HG02623 (cell line): ENCODE results near the gene PDE1A.

Experiments
- ATAC-seq: cut with Tn5 transposase; IDR thresholded peaks from one replicate; pipeline ENCODE4 v1.9.1; 2021; ENCODE audit warnings: moderate library complexity; ENCODE audit not compliant: unreplicated experiment

Gene PDE1A

DNA sequence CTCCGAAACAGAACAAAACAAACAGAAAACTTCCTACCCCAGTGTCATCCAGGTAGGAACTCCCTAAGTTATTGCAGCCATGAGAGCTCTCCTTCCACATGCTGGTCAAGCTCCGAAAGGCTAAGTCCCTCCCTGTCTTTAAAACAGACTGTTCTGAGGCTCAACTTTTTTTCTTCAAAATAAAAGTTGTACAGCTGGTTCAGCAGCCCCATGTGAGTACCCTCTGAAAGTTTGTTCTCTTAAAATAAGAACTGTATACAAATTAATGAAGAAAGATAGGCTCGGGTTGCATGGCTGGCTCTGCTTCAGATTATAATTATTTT, at the start of gene PDE1A:
TSS of gene PDE1A (minus strand) at position 119 of the 323 bp plus-strand sequence.
- no peak for ATAC-seq

- ATAC-seq, result no peak
Measured at GRCh38 chr2:182473635-182474034, 46.8 kb upstream of the PDE1A start.

- ATAC-seq, result no peak
Measured at GRCh38 chr2:182463760-182464159, 36.9 kb upstream of the PDE1A start.

GRCh38 chr2:182456784-182457183, 29.9 kb upstream of the PDE1A start:
- no peak for ATAC-seq

- ATAC-seq, result no peak
Measured at GRCh38 chr2:182452456-182452990, 25.7 kb upstream of the PDE1A start.

GRCh38 chr2:182448371-182448770, 21.5 kb upstream of the PDE1A start:
- ATAC-seq, result no peak

DNA sequence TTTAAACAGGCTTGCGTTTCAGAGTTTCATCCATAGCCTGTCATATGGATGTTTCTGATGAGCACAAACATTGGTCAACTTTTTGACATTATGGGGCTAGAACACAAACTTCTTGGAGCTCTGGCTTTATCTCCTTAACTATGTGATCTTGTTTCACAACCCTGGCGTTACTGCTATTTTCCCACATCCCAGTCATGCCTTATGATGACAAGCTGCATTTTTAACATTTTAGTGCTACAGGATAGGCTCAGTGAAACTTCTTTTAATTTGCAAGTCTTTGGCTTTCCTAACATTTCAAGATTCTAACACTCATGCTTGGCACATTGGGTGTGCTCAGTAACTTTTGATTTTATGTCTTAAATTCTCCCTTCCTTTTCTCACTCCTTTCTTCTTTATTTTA, 21.0 kb upstream of the PDE1A start:
- no peak for ATAC-seq

DNA sequence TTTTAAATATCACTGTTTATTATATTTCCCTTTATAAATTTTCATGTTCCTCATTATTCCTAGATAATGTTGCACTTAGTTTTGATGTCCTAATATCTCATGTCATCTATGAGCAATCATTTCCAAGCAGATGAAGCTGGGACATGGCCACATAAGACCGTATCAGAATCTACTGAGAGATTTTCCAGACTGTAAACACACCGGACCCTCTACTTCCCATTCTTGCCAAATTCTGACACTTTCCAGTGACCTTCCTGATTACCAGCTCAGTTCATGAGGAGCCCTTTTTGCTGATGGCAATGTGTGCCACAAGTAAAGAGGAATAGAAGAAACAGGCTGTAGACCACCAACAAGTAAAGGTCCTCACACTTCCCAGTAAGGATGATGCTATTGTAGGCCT, 20.3 kb upstream of the PDE1A start:
- ATAC-seq, result no peak

DNA sequence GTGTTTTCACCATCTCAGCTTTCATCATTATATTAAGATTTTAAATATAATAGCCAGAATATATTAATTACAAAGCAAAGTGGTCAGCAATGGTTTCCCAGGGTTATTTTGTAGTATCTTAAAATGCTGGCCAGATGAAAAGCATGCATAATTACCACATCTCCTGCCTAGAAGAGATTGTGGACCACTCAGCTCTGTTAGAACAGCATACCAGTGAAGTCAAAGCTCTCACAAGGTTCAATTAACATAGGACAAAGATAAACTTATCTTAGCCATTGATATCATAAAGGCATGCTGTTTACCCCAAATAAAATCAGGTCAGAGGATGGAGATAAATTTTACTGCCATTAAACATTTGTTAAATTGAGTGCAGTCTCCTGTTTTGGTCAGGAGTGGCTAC, 19.3 kb upstream of the PDE1A start:
- no peak for ATAC-seq

DNA sequence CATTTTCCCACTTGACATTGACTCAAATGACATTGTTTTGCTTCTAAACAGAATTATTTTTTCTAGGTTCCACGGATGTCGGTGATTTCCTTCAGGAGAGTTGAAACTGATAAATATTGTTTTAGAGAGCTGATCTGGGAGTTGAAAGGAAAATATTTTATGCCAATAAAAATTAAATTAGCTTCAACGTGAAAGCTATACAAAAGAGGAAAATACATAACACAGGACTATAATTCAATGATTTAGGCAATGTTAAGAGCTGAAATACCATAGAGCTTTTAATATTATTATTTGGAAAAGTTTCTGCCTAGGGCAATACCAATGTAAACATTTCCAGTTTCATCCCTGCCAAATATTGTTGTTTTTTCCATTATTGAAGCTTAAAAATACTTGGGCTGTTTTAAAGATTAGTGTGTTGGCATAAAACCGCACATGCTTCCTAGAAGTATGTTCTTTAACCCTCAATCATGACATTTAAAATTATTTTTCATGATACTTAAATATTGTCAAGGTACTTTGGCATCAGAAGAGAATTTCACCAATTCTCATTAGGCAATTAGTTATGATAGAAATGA, 18.6 kb upstream of the PDE1A start:
- ATAC-seq, result no peak

- no peak for ATAC-seq
Measured at GRCh38 chr2:182444806-182445205, 18.0 kb upstream of the PDE1A start.

- no peak for ATAC-seq
Measured at GRCh38 chr2:182444170-182444569, 17.3 kb upstream of the PDE1A start.

DNA sequence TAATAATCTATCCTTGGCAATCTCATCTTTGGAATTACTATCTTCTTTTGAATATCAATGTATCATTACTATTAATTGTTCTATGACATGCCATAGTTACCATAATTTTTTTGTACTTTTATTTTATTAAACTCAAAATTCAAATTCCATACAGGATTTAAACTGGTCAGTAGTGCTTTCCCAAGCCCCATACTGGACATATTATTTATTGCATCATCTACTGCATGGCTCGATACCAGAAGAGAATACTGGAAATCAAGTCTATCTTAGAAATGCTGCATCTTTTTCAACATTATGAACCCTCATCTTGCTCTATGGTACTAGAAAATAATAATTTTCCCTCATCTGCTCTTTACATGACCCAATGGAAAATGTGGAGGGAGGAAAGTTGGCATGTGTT, 9.4 kb upstream of the PDE1A start:
- no peak for ATAC-seq

- ATAC-seq, result no peak
Measured at GRCh38 chr2:182435754-182436153, 8.9 kb upstream of the PDE1A start.

- no peak for ATAC-seq
Measured at GRCh38 chr2:182432051-182432450, 5.2 kb upstream of the PDE1A start.

GRCh38 chr2:182428476-182428875, 1.6 kb upstream of the PDE1A start:
- no peak for ATAC-seq

DNA sequence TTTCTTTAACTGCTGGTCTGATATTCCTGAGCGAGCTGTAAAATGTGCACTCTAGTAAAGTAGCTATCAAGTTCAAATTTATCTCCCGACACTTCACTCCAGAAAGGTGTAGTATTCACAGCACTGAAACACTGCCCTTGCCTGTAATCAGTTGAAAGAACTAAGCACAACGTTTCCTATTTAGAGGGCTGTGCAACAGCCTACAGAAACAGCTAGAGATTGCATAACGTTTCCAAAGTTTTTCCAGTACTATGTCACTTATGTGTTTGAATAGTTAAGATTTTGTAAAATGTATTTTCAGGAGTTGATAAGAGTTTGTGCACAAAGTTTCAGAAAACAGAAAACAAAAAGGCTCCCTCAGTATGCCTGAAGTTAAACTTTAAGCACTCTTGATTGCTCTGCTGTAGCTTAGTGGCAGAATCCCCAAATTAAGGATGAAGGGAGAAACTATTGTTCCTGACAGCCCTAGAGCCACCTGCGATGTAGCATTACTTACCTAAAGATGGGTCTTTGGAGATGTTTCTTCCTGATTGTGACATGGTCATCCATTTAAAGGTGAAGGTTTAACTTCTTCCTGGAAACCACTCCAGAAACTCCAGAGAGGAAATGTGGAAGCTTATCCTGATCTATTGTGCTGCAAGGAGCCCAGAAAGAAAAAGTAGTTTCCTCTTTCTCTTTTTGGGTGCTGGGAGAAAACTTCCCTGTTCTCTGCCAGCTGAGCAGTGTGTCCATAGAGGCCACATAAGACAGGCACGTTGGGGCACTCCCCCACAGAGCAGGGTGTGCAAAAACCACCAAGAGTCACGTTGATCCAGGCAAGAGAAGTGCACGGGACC, 536 bp downstream of the PDE1A start:
- no peak for ATAC-seq

DNA sequence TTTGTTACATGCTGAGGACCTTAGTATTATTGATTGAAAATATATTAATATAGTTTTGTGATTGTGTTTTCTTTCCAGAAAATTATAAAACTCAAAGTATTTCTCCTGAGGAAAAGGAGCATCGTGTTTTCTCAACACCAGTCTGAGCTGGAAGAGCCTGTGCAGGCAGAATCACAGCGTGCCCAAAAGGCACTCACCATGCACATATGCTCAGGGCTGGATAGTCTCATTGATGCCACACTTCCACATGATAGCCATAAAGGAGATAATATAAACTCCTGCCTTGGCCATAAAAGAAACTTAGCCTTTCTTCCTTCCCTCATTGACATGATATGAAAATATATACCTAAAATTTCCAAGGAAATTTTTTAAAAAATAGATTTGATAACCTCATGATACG, 4.0 kb downstream of the PDE1A start:
- ATAC-seq, result no peak

GRCh38 chr2:182420669-182421068, 6.2 kb downstream of the PDE1A start:
- ATAC-seq, result no peak

DNA sequence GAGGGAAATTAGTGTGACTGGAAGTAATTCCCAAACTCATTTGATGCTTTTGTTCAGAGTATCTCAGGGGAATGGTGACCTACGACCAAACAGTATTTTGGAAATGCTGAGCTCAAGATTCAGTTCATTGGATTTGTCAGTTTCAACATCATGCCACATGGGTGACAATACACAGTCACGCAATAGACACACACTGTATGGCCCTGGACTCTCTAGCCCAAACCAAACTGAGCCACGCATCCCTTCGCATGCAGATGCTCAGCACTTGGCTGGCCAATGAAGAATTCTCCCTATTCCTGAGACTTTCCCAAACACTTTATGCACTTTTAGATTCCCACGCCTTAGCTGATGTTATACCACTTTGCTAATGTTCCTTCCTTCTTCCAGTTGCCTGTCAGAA, 10.0 kb downstream of the PDE1A start:
- no peak for ATAC-seq

- no peak for ATAC-seq
Measured at GRCh38 chr2:182416191-182416590, 10.6 kb downstream of the PDE1A start.

- no peak for ATAC-seq
Measured at GRCh38 chr2:182415771-182416170, 11.1 kb downstream of the PDE1A start.

- ATAC-seq, result no peak
Measured at GRCh38 chr2:182412858-182413257, 14.0 kb downstream of the PDE1A start.
